ENCODE measurements around the gene MAPK10.

MAPK10 gene

DNA sequence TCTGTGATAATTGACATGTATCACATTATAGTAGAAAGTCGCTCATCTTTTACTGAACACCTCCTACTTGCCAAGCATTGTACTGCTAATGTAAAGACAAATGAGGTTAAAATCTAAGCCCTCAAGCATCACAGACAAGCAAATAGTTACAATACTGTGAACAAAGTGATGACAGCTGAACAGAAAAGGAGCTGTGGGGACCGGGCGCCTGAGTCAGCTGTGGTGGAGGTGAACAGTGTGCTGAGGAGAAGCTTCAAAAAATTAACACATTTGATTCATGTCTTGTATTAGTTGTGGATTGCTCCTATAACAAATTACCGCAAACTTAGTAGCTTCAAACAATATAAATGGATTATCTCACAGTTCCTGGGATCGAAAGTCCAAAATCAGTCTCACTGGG is 124.3 kb downstream of the MAPK10 start:
- no peaks in the 10 kb centered on the region for H3K27me3 ChIP-seq (ENCODE audit: control insufficient read depth, insufficient read depth, low read length)
- H3K4me3 ChIP-seq (ENCODE audit: low read depth, low read length) = no peak overlapping the region
- no peak overlapping the region for H3K9ac ChIP-seq (ENCODE audit: low read depth, low read length)
- H3K9me3 ChIP-seq (ENCODE audit: control insufficient read depth, insufficient read depth, low read length) = no peaks in the 10 kb centered on the region
- H3K4me1 ChIP-seq (ENCODE audit: control insufficient read depth, insufficient read depth, low read length) = peaks cover 2% of the 10 kb centered on the region
- H3K36me3 ChIP-seq (ENCODE audit: control insufficient read depth, insufficient read depth, low read length) = no peaks in the 10 kb centered on the region

- H3K27me3 ChIP-seq (ENCODE audit: control insufficient read depth, insufficient read depth, low read length) = no peaks in the 10 kb centered on the region
- H3K9me3 ChIP-seq (ENCODE audit: control insufficient read depth, insufficient read depth, low read length) = no peaks in the 10 kb centered on the region
- H3K4me3 ChIP-seq (ENCODE audit: low read depth, low read length) = no peak overlapping the region
- H3K36me3 ChIP-seq (ENCODE audit: control insufficient read depth, insufficient read depth, low read length) = no peaks in the 10 kb centered on the region
- no peak overlapping the region for H3K9ac ChIP-seq (ENCODE audit: low read depth, low read length)
- H3K4me1 ChIP-seq (ENCODE audit: control insufficient read depth, insufficient read depth, low read length) = peaks cover 2% of the 10 kb centered on the region
Observed at GRCh38 chr4:86233681-86234080, 126.2 kb downstream of the MAPK10 start.

DNA sequence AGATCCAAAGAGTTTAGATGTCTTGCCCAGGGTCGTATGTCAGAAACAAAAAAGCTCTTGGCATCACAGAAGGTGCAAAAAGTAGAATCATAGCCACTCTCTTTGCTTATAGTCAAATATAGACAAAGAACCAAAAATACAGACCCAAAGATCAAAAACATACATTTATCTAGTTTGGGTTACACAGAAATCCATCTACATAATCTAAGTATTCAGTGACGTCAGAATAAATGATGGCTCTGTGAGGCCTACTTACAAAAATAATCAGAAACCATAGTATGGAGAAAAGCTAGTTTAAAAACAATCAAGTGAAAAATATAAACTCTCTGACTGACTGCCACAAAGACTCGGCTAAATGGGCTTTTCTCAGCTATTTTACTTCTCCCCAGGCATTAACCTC is 126.8 kb downstream of the MAPK10 start:
- no peaks in the 10 kb centered on the region for H3K27me3 ChIP-seq (ENCODE audit: control insufficient read depth, insufficient read depth, low read length)
- peaks cover 2% of the 10 kb centered on the region for H3K4me1 ChIP-seq (ENCODE audit: control insufficient read depth, insufficient read depth, low read length)
- no peaks in the 10 kb centered on the region for H3K36me3 ChIP-seq (ENCODE audit: control insufficient read depth, insufficient read depth, low read length)
- H3K9ac ChIP-seq (ENCODE audit: low read depth, low read length) = no peak overlapping the region
- H3K9me3 ChIP-seq (ENCODE audit: control insufficient read depth, insufficient read depth, low read length) = no peaks in the 10 kb centered on the region
- no peak overlapping the region for H3K4me3 ChIP-seq (ENCODE audit: low read depth, low read length)

DNA sequence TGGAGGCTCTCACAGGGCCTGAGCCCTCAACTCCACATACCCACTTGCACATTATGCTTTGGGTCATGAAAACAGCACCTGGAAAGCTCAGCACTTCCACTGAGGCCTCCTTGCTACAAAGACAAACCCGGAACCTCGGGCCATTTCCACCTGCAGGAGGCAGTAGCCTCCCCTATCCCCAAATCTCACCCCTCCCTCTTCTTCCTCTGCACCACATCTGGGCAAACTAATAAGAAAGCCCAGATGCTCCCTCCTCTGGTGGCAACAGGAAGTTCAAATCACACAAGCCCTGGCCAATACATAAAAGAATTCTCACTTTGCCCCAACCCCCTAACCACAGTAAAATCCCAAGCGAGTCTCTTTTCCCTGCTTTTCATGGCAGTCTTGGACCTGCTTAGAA is 136.4 kb downstream of the MAPK10 start:
- Histone ChIP-seq H3K4me1 (ENCODE audit: control insufficient read depth, insufficient read depth, low read length) (no peaks in the 10 kb centered on the region), H3K9ac (ENCODE audit: low read depth, low read length) (no peak overlapping the region), H3K36me3 (ENCODE audit: control insufficient read depth, insufficient read depth, low read length) (no peaks in the 10 kb centered on the region), H3K27me3 (ENCODE audit: control insufficient read depth, insufficient read depth, low read length) (no peaks in the 10 kb centered on the region), H3K4me3 (ENCODE audit: low read depth, low read length) (no peak overlapping the region), H3K9me3 (ENCODE audit: control insufficient read depth, insufficient read depth, low read length) (no peaks in the 10 kb centered on the region)

DNA sequence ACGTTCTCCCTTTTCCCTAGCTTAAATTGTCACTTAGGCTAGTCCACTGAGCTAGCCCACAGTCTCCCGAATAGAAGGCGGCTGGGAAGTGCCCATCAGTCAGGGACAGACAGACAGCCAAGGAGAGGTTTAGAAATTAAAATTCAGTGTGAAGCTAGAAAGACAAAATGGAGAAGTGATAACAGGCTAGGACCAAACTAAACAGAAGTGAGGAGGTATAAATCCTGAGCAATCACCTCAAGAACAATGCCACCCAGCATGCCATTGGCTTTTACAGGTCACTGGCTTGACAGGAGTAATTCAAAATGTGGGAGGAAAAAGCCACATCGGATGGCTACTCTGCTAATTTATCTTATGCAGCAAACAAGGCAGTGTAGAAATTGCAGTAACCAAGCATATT is 138.9 kb downstream of the MAPK10 start:
- Histone ChIP-seq H3K4me3 (ENCODE audit: low read depth, low read length) (no peak overlapping the region), H3K4me1 (ENCODE audit: control insufficient read depth, insufficient read depth, low read length) (no peaks in the 10 kb centered on the region), H3K36me3 (ENCODE audit: control insufficient read depth, insufficient read depth, low read length) (no peaks in the 10 kb centered on the region), H3K9me3 (ENCODE audit: control insufficient read depth, insufficient read depth, low read length) (no peaks in the 10 kb centered on the region), H3K27me3 (ENCODE audit: control insufficient read depth, insufficient read depth, low read length) (no peaks in the 10 kb centered on the region), H3K9ac (ENCODE audit: low read depth, low read length) (no peak overlapping the region)

- H3K27me3 ChIP-seq (ENCODE audit: control insufficient read depth, insufficient read depth, low read length) = no peaks in the 10 kb centered on the region
- no peaks in the 10 kb centered on the region for H3K36me3 ChIP-seq (ENCODE audit: control insufficient read depth, insufficient read depth, low read length)
- H3K9me3 ChIP-seq (ENCODE audit: control insufficient read depth, insufficient read depth, low read length) = no peaks in the 10 kb centered on the region
- no peak overlapping the region for H3K4me3 ChIP-seq (ENCODE audit: low read depth, low read length)
- no peak overlapping the region for H3K9ac ChIP-seq (ENCODE audit: low read depth, low read length)
- no peaks in the 10 kb centered on the region for H3K4me1 ChIP-seq (ENCODE audit: control insufficient read depth, insufficient read depth, low read length)
Observed at GRCh38 chr4:86220121-86220520, 139.7 kb downstream of the MAPK10 start.

DNA sequence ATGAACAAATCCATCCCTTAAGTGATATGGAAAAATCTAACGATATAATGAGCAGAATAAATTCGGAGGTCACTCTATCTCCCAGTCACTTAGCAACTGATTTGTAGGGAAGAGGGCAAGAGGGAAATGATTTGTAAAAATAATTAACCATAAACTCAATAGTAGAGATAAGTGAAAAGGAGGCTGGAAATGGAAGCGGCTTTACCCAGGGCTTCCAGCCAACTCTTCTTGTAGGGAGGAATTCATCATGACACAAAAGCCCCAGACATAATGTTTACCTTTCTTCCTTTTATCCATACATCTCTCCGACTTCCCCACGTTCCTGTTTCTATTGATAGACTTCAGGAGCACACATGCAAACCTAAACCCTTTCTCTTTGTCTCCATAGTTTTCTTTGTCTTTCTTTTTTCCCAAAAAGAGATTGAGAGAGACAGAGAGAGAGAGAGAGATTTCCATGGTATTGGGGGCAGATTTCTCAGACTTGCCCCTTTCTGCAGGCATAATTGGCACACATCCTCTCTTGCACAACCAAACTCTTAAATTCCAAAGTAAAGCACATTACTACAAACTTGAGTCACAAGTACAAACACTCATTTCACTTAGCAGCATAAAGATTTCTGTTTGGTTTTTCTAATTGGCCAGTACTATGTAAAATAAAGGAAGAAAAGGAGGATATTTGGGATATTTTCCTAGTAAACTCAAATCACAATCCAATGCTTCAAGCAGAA is 140.9 kb downstream of the MAPK10 start:
- no peaks in the 10 kb centered on the region for H3K9me3 ChIP-seq (ENCODE audit: control insufficient read depth, insufficient read depth, low read length)
- no peaks in the 10 kb centered on the region for H3K27me3 ChIP-seq (ENCODE audit: control insufficient read depth, insufficient read depth, low read length)
- no peaks in the 10 kb centered on the region for H3K36me3 ChIP-seq (ENCODE audit: control insufficient read depth, insufficient read depth, low read length)
- no peak overlapping the region for H3K9ac ChIP-seq (ENCODE audit: low read depth, low read length)
- H3K4me1 ChIP-seq (ENCODE audit: control insufficient read depth, insufficient read depth, low read length) = no peaks in the 10 kb centered on the region
- H3K4me3 ChIP-seq (ENCODE audit: low read depth, low read length) = no peak overlapping the region

- Histone ChIP-seq H3K9me3 (ENCODE audit: control insufficient read depth, insufficient read depth, low read length) (no peaks in the 10 kb centered on the region), H3K4me1 (ENCODE audit: control insufficient read depth, insufficient read depth, low read length) (peaks cover 3% of the 10 kb centered on the region), H3K4me3 (ENCODE audit: low read depth, low read length) (no peak overlapping the region), H3K27me3 (ENCODE audit: control insufficient read depth, insufficient read depth, low read length) (no peaks in the 10 kb centered on the region), H3K36me3 (ENCODE audit: control insufficient read depth, insufficient read depth, low read length) (no peaks in the 10 kb centered on the region), H3K9ac (ENCODE audit: low read depth, low read length) (no peak overlapping the region)
Observed at GRCh38 chr4:86203176-86203575, 156.7 kb downstream of the MAPK10 start.

DNA sequence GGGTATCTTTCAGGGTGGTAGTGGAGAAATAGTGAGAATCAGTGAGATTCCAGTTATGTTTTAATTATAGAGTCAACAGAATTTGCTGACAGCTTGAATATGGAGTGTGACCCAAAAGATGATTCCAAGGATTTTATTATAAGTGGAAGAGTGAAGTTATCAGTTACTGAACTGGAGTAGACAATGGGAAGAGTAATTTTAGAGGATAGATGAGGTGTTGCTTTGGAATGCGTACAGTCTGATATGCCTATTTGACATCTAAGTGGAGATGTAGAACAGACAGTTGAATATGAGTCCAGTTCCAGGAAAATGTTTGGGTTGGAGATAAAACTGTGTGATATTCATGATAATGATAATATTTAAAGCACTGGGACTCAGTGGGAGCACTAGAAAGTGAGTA is 174.2 kb downstream of the MAPK10 start:
- Histone ChIP-seq H3K36me3 (ENCODE audit: control insufficient read depth, insufficient read depth, low read length) (no peaks in the 10 kb centered on the region), H3K27me3 (ENCODE audit: control insufficient read depth, insufficient read depth, low read length) (no peaks in the 10 kb centered on the region), H3K4me3 (ENCODE audit: low read depth, low read length) (no peak overlapping the region), H3K4me1 (ENCODE audit: control insufficient read depth, insufficient read depth, low read length) (no peaks in the 10 kb centered on the region), H3K9ac (ENCODE audit: low read depth, low read length) (no peak overlapping the region), H3K9me3 (ENCODE audit: control insufficient read depth, insufficient read depth, low read length) (no peaks in the 10 kb centered on the region)

DNA sequence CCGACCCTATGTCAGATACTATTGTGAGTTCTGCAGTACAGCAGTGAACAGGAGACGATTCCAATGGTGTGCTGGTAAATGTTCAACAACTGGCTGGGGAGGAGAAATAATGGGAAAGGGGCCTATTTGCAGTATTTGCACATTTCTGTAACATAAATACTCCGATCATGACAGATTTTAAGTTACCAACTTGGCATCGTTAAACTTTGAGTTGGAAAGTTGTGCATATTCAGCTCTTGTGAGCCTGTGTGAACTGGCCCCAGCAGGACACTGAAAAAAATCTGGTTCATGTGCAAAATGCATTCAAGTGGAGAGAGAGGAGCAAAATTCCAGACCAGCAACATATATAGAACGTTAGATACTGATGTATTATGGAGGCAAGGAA is 175.0 kb downstream of the MAPK10 start:
- Histone ChIP-seq H3K4me1 (ENCODE audit: control insufficient read depth, insufficient read depth, low read length) (no peaks in the 10 kb centered on the region), H3K27me3 (ENCODE audit: control insufficient read depth, insufficient read depth, low read length) (no peaks in the 10 kb centered on the region), H3K4me3 (ENCODE audit: low read depth, low read length) (no peak overlapping the region), H3K9me3 (ENCODE audit: control insufficient read depth, insufficient read depth, low read length) (no peaks in the 10 kb centered on the region), H3K36me3 (ENCODE audit: control insufficient read depth, insufficient read depth, low read length) (no peaks in the 10 kb centered on the region), H3K9ac (ENCODE audit: low read depth, low read length) (no peak overlapping the region)

GRCh38 chr4:86184216-86184900 is 175.5 kb downstream of the MAPK10 start:
- no peak overlapping the region for H3K9ac ChIP-seq (ENCODE audit: low read depth, low read length)
- no peak overlapping the region for H3K4me3 ChIP-seq (ENCODE audit: low read depth, low read length)
- no peaks in the 10 kb centered on the region for H3K4me1 ChIP-seq (ENCODE audit: control insufficient read depth, insufficient read depth, low read length)
- no peaks in the 10 kb centered on the region for H3K36me3 ChIP-seq (ENCODE audit: control insufficient read depth, insufficient read depth, low read length)
- H3K27me3 ChIP-seq (ENCODE audit: control insufficient read depth, insufficient read depth, low read length) = no peaks in the 10 kb centered on the region
- H3K9me3 ChIP-seq (ENCODE audit: control insufficient read depth, insufficient read depth, low read length) = no peaks in the 10 kb centered on the region

- H3K4me3 ChIP-seq (ENCODE audit: low read depth, low read length) = no peak overlapping the region
- no peaks in the 10 kb centered on the region for H3K27me3 ChIP-seq (ENCODE audit: control insufficient read depth, insufficient read depth, low read length)
- no peaks in the 10 kb centered on the region for H3K36me3 ChIP-seq (ENCODE audit: control insufficient read depth, insufficient read depth, low read length)
- no peaks in the 10 kb centered on the region for H3K9me3 ChIP-seq (ENCODE audit: control insufficient read depth, insufficient read depth, low read length)
- no peak overlapping the region for H3K9ac ChIP-seq (ENCODE audit: low read depth, low read length)
- no peaks in the 10 kb centered on the region for H3K4me1 ChIP-seq (ENCODE audit: control insufficient read depth, insufficient read depth, low read length)
Observed at GRCh38 chr4:86181585-86181984, 178.3 kb downstream of the MAPK10 start.
